WERI-Rb-1 (cell line): Measurements from ENCODE around the gene PCLO.

Experiments used
- DNase-seq: peaks from one replicate; pipeline ENCODE4 v3.0.0-alpha.2; 2020
- H3K27ac ChIP-seq: fragments of 250-450 bp; sonication (Bioruptor Pico); 2 replicates; pipeline ENCODE4 v1.5.1; 2020; ENCODE audit warnings: mild to moderate bottlenecking, moderate library complexity
- H3K27me3 ChIP-seq: fragments of 250-450 bp; sonication (Bioruptor Pico); 2 replicates; pipeline ENCODE4 v1.5.1; 2021; ENCODE audit warnings: mild to moderate bottlenecking, low read depth, moderate library complexity; ENCODE audit not compliant: insufficient read depth, severe bottlenecking
- H3K36me3 ChIP-seq: fragments of 250-450 bp; sonication (Bioruptor Pico); 2 replicates; pipeline ENCODE4 v1.5.1; 2020; ENCODE audit warnings: mild to moderate bottlenecking, moderate library complexity
- H3K4me3 ChIP-seq: 2 replicates; pipeline ENCODE4 v1.5.1; 2011; ENCODE audit warnings: low read depth, mild to moderate bottlenecking, control low read depth, low read length
- H3K9me3 ChIP-seq: fragments of 250-450 bp; sonication (Bioruptor Pico); 2 replicates; pipeline ENCODE4 v1.5.1; 2021; ENCODE audit warnings: mild to moderate bottlenecking, moderate library complexity; ENCODE audit not compliant: severe bottlenecking
- TF ChIP-seq, protein P1 (sequence below): IDR thresholded peaks from 2 replicates; pipeline ENCODE4 v1.5.1; 2011; ENCODE audit warnings: low read depth, mild to moderate bottlenecking, control low read depth, inconsistent platforms, low read length

Gene PCLO, protein sequence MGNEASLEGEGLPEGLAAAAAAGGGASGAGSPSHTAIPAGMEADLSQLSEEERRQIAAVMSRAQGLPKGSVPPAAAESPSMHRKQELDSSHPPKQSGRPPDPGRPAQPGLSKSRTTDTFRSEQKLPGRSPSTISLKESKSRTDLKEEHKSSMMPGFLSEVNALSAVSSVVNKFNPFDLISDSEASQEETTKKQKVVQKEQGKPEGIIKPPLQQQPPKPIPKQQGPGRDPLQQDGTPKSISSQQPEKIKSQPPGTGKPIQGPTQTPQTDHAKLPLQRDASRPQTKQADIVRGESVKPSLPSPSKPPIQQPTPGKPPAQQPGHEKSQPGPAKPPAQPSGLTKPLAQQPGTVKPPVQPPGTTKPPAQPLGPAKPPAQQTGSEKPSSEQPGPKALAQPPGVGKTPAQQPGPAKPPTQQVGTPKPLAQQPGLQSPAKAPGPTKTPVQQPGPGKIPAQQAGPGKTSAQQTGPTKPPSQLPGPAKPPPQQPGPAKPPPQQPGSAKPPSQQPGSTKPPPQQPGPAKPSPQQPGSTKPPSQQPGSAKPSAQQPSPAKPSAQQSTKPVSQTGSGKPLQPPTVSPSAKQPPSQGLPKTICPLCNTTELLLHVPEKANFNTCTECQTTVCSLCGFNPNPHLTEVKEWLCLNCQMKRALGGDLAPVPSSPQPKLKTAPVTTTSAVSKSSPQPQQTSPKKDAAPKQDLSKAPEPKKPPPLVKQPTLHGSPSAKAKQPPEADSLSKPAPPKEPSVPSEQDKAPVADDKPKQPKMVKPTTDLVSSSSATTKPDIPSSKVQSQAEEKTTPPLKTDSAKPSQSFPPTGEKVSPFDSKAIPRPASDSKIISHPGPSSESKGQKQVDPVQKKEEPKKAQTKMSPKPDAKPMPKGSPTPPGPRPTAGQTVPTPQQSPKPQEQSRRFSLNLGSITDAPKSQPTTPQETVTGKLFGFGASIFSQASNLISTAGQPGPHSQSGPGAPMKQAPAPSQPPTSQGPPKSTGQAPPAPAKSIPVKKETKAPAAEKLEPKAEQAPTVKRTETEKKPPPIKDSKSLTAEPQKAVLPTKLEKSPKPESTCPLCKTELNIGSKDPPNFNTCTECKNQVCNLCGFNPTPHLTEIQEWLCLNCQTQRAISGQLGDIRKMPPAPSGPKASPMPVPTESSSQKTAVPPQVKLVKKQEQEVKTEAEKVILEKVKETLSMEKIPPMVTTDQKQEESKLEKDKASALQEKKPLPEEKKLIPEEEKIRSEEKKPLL (N-terminal part only)

DNA sequence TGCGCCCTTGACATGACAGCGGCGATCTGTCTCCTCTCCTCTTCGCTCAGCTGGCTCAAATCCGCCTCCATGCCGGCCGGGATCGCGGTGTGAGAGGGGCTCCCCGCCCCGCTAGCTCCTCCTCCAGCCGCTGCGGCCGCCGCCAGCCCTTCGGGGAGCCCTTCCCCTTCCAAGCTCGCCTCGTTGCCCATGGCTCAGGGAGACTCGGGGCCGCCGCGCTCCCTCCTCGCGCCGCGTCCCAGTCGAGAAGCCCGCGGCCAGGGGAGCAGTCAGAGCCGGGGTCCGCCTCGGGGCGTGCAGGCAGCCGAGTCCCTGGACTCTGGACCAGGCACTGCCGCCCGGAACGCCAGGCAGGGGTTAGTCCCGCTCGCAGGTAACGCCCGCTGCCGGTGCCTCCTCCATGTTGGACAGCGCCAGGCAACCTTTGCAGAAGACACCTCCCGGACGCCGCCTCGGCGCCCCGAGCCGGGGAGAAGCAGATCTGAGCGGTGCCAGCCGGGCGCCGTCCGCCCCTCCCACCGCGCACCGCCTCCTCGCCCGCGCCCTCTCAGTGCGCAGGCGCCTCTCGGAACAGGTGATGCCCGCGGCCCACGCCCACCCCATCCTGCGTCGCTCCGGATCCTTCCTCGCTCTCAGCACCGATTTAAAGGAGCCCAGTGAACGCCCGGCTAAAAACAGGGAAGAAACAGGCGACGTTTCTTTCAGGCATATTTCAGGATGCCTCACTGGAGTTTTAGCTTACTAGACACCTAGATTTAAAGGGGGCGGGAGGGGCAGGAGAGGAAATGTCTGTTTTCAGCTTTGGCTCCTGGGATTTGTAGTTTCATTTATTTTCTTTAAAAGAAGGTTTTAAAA, at the start of gene PCLO:
TSS of gene PCLO (minus strand) at position 483 of the 855 bp plus-strand sequence. CDS start at position 191, 292 bp downstream.
- Histone ChIP-seq H3K4me3 (peak within 1 kb of the TSS; percentile 96), H3K36me3 (no peaks in the 10 kb centered on the region), H3K27ac (peak within 1 kb of the TSS; percentile 93), H3K27me3 (no peaks in the 10 kb centered on the region), H3K9me3 (no peaks in the 10 kb centered on the region)
- DNase-seq, result peak; percentile 95
- TF ChIP-seq, protein P1, sequence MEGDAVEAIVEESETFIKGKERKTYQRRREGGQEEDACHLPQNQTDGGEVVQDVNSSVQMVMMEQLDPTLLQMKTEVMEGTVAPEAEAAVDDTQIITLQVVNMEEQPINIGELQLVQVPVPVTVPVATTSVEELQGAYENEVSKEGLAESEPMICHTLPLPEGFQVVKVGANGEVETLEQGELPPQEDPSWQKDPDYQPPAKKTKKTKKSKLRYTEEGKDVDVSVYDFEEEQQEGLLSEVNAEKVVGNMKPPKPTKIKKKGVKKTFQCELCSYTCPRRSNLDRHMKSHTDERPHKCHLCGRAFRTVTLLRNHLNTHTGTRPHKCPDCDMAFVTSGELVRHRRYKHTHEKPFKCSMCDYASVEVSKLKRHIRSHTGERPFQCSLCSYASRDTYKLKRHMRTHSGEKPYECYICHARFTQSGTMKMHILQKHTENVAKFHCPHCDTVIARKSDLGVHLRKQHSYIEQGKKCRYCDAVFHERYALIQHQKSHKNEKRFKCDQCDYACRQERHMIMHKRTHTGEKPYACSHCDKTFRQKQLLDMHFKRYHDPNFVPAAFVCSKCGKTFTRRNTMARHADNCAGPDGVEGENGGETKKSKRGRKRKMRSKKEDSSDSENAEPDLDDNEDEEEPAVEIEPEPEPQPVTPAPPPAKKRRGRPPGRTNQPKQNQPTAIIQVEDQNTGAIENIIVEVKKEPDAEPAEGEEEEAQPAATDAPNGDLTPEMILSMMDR, result no peak

DNA sequence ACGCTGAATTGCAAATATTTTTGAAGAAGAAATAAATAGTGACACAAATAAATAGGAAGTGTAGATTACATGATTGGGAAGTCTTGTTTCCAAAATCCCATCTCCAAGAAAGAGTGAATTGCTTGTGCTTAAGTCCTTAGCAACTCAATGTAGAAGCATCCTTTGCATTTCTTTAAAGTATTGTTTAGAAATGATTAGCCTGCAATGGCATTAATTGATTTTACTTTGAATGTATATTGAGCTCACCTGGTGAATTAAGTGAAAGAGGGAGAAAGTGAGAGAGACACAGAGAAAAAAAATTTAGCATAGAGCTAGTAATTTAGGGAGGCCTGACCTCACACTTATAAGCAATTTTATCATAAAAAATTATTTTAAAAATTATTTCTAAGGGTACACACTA, 49.0 kb upstream of the PCLO start:
- Histone ChIP-seq H3K36me3 (no peaks in the 10 kb centered on the region), H3K27ac (no peak overlapping the region), H3K9me3 (no peaks in the 10 kb centered on the region), H3K4me3 (no peak overlapping the region), H3K27me3 (no peaks in the 10 kb centered on the region)
- TF ChIP-seq, protein P1, result no peak
- no peak for DNase-seq

DNA sequence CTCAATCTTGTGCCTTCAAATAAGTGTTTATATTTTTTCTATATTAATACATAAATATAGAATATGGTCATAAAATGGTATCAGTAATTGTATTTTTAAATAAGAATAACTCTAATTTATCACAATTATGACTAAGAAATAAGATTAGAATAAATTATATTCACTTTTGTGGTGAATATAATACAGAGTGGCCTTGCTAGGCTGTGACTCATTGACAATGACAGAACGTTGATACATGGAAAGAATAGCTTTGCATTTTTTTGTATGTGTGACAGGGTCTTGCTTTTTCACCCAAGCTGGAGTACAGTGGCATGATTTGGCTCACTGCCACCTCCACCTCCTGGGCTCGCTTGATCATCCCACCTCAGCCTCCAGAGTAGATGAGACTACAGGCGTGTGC, 47.8 kb upstream of the PCLO start:
- Histone ChIP-seq H3K9me3 (no peaks in the 10 kb centered on the region), H3K4me3 (no peak overlapping the region), H3K36me3 (no peaks in the 10 kb centered on the region), H3K27ac (no peak overlapping the region), H3K27me3 (no peaks in the 10 kb centered on the region)
- DNase-seq, result no peak
- TF ChIP-seq, protein P1, result no peak

DNA sequence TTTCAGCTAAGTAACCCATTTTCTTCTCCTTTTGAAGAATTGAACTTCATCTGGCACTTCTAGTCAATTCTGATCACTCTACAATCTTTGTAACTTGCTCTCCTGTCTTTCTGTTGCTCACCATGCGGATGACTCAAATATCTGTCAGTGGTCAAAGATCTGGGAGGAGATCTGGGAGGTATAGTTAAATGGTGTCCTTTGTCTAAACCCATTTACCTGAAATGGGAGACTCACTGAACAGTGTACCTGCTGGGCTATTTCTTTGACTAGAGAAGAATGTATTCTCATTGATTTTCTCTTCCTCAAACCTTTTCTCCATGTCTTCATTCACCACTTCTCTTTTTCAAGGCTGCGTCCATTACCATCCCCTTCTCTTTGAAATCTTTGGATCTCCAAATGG, 42.0 kb upstream of the PCLO start:
- no peak for DNase-seq
- no peak overlapping the region for H3K4me3 ChIP-seq
- H3K27me3 ChIP-seq, result no peaks in the 10 kb centered on the region
- no peak overlapping the region for H3K27ac ChIP-seq
- H3K36me3 ChIP-seq, result no peaks in the 10 kb centered on the region
- TF ChIP-seq, protein P1, result no peak
- no peaks in the 10 kb centered on the region for H3K9me3 ChIP-seq

DNA sequence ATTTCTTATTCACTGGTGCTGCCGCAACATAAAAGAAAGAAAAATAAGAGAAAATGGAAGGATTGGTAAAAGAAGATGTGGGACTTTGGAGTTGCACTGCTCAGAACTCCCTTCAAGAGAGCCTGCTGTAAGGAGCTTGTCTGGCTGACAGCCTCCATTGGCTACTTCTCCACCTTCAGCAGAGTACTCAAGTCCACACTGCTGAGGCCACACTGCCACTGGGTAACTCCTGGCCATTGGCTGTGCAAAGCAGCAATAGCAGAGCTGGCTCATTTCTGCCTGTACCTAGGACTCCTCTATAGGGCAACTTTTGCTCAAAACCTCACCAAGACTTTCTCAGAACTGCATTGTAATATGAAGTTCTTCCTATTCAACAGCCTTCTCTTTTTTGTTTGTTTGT, 38.7 kb upstream of the PCLO start:
- TF ChIP-seq, protein P1, result no peak
- Histone ChIP-seq H3K27ac (no peak overlapping the region), H3K36me3 (no peaks in the 10 kb centered on the region), H3K9me3 (no peaks in the 10 kb centered on the region), H3K4me3 (no peak overlapping the region), H3K27me3 (no peaks in the 10 kb centered on the region)
- DNase-seq, result no peak
